Karpas-422 (cell line): Measurements from ENCODE around the gene TRIM74. TPM values are rescaled to one million over a fixed set of nuclear protein-coding genes. Genes with fewer than 3 reads are reported as not detected.
"Not testable (repeated sequence)": the region's sequence is repeated elsewhere in the genome, so short reads cannot be mapped to it uniquely, and the experiment has no call there.

Experiments
- DNase-seq: peaks from one replicate; pipeline ENCODE4 v3.0.0-alpha.2; 2015
- H2AFZ ChIP-seq: fragments of 200-600 bp; sonication (generic); 2 replicates; pipeline ENCODE4 v1.6.1; 2014; ENCODE audit warnings: antibody characterized with exemption, low read length, mixed read lengths
- H3K27ac ChIP-seq: fragments of 200-600 bp; sonication (generic); 2 replicates; pipeline ENCODE4 v1.5.1; 2014; ENCODE audit warnings: mild to moderate bottlenecking, low read length, moderate library complexity
- H3K27me3 ChIP-seq: fragments of 200-600 bp; sonication (generic); 2 replicates; pipeline ENCODE4 v1.6.1; 2014; ENCODE audit warnings: low read length, mixed read lengths
- H3K36me3 ChIP-seq: fragments of 200-600 bp; sonication (generic); 2 replicates; pipeline ENCODE4 v1.6.1; 2014; ENCODE audit warnings: low read length, mixed read lengths; ENCODE audit not compliant: insufficient read depth
- H3K4me1 ChIP-seq: fragments of 200-600 bp; sonication (generic); 2 replicates; pipeline ENCODE4 v1.6.1; 2014; ENCODE audit warnings: mild to moderate bottlenecking, low read length, mixed read lengths
- H3K4me2 ChIP-seq: fragments of 200-600 bp; sonication (generic); 2 replicates; pipeline ENCODE4 v1.6.1; 2014; ENCODE audit warnings: low read length, low read depth, mild to moderate bottlenecking; ENCODE audit not compliant: poor library complexity, severe bottlenecking
- H3K4me3 ChIP-seq: fragments of 200-600 bp; sonication (generic); 2 replicates; pipeline ENCODE4 v1.5.1; 2014; ENCODE audit warnings: mild to moderate bottlenecking, antibody characterized with exemption, low read length, mixed read lengths
- H3K79me2 ChIP-seq: fragments of 200-600 bp; sonication (generic); 2 replicates; pipeline ENCODE4 v1.6.1; 2014; ENCODE audit warnings: mild to moderate bottlenecking, low read length, mixed read lengths
- H3K9ac ChIP-seq: fragments of 200-600 bp; sonication (generic); 2 replicates; pipeline ENCODE4 v1.6.0; 2014; ENCODE audit warnings: low read length
- H3K9me2 ChIP-seq: fragments of 200-600 bp; sonication (generic), shearing (Covaris generic); replicated peaks from 2 replicates; pipeline ENCODE4 v1.6.0; 2014; ENCODE audit warnings: mild to moderate bottlenecking, low read length, moderate library complexity; ENCODE audit not compliant: insufficient read depth
- H3K9me3 ChIP-seq: fragments of 300-700, 200-600 bp; sonication (generic); 2 replicates; pipeline ENCODE4 v1.6.1; 2014; ENCODE audit warnings: low read length, mixed read lengths
- H4K20me1 ChIP-seq: fragments of 200-600 bp; sonication (generic); 2 replicates; pipeline ENCODE4 v1.6.1; 2014; ENCODE audit warnings: mild to moderate bottlenecking, antibody characterized with exemption, low read length, low read depth; ENCODE audit not compliant: insufficient read depth
- total RNA-seq: library from RNA; depleted of rRNA; stranded (reverse); fragments of >200 nt; shearing (Covaris generic); gene quantifications from 2 replicates; pipeline ENCODE4 v1.2.3, GENCODE V29; 2014; ENCODE audit warnings: low replicate concordance; rRNA removed

TRIM74 gene
- not detected in 2 replicates for total RNA-seq

DNA sequence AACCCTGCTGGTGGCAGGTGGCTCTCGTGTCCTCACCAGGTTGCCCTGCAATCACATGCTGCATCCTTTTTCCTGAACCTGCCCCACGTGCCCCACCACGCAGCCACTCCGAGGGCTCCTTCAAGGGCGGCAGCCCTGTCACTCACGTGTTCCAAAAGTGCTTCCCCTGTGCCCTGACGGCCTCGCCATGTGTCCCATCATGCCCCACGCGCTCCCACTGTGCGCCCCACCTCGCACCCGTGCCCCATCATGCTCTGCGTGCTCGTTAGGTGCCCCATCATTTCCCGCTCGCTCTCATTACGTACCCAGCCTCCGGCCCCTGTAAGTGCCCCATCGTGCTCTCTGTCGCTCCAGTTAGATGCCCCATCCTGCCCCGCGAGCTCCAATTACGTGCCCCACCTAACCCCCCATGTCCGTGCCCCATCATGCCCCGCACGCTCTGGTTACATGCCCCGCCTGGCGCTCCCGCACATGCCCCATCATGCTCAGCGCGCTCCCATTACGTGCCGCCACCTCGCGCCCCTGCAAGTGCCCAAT, at the start of gene TRIM74:
Gene TRIM74, minus strand, starts transcription at position 487 of the 537 bp plus-strand sequence. CDS start 3,309 bp downstream, outside the sequence.
- H4K20me1 ChIP-seq, H3K27me3 ChIP-seq, H2AFZ ChIP-seq, H3K9me3 ChIP-seq, H3K79me2 ChIP-seq, H3K36me3 ChIP-seq, DNase-seq, H3K9me2 ChIP-seq, H3K4me2 ChIP-seq, H3K4me3 ChIP-seq, H3K27ac ChIP-seq, H3K9ac ChIP-seq, H3K4me1 ChIP-seq: not testable (repeated sequence)

DNA sequence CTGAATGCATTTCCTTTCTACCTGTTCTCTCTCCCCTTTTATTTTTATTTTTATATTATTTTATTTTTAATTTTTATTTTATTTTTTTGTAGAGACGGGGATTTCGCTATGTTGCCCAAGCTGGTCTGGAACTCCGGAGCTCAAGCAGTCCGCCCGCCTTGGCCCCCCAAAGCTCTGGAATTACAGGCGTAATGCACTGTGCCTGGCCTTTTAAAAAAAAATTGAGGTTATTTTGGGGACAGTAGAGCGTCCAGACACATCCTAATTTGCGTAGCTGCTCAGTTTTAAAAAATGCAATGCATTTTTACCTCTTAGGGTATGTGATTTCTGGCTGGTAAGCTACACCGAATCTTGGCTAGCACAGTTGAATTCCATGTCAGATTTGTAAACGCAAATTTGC, 37.2 kb upstream of the TRIM74 start:
- not testable (repeated sequence) for H3K9me3 ChIP-seq, H2AFZ ChIP-seq, DNase-seq, H3K27me3 ChIP-seq, H3K36me3 ChIP-seq, H3K79me2 ChIP-seq, H4K20me1 ChIP-seq, H3K9me2 ChIP-seq, H3K4me1 ChIP-seq
- Histone ChIP-seq H3K27ac (peak overlapping the region; percentile 76), H3K4me2 (peak overlapping the region; percentile 69), H3K9ac (peak overlapping the region; percentile 61), H3K4me3 (peak overlapping the region; percentile 60)

DNA sequence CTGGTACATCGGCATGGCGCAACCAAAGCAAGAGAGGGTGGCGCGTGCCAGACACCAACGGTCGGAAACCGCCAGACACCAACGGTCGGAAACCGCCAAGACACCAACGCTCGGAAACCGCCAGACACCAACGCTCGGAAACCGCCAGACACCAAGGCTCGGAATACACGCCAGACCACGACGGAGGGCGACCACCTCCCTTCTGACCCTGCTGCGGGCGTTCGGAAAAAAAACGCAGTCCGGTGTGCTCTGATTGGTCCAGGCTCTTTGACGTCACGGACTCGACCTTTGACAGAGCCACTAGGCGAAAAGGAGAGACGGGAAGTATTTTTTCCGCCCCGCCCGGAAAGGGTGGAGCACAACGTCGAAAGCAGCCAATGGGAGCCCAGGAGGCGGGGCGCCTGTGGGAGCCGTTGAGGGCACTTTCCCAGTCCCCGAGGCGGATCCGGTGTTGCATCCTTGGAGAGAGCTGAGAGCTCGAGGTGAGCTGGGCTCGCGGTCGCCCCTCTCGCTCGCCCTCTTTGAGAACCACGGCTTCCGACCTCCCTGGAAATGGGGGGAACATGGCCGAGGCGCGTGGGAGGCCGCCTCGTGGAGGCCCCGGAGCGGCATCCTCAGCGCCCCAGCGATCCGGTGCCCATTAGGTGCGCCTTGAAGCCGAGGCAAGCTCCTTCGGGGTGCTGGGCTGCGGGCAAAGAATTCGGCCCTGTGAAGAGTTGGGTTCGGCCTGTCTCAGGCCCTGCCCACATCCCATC, 36.6 kb upstream of the TRIM74 start:
- not testable (repeated sequence) for H3K9me3 ChIP-seq, H3K27me3 ChIP-seq, H3K79me2 ChIP-seq, H3K9me2 ChIP-seq, H4K20me1 ChIP-seq, H2AFZ ChIP-seq, DNase-seq, H3K36me3 ChIP-seq, H3K4me1 ChIP-seq
- peak overlapping the region; percentile 72 for H3K9ac ChIP-seq
- H3K4me3 ChIP-seq = peak overlapping the region; percentile 68
- peak overlapping the region; percentile 76 for H3K27ac ChIP-seq
- peak overlapping the region; percentile 49 for H3K4me2 ChIP-seq

DNA sequence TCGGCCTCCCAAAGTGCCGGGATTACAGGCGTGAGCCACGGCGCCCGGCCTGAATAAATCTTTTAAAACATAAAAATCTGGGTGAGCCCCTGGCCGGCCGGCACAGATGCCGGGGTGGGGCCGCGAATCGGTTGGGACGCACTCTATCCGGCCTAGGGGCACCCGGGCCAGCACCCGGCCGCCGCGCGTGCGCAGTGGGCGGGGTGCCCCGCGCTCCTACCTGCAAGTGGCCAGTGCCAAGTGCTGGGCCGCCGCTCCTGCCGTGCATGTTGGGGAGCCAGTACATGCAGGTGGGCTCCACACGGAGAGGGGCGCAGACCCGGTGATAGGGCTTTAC, 36.1 kb upstream of the TRIM74 start:
- H3K9ac ChIP-seq = peak overlapping the region; percentile 72
- H3K9me3 ChIP-seq, DNase-seq, H4K20me1 ChIP-seq, H3K27me3 ChIP-seq, H3K4me1 ChIP-seq, H3K36me3 ChIP-seq, H3K9me2 ChIP-seq, H3K79me2 ChIP-seq, H2AFZ ChIP-seq: not testable (repeated sequence)
- peak overlapping the region; percentile 42 for H3K4me2 ChIP-seq
- H3K4me3 ChIP-seq = peak overlapping the region; percentile 68
- 0 out of 2 replicates have a peak overlapping the region, but pooled peaks have one; percentile 49 for H3K27ac ChIP-seq

DNA sequence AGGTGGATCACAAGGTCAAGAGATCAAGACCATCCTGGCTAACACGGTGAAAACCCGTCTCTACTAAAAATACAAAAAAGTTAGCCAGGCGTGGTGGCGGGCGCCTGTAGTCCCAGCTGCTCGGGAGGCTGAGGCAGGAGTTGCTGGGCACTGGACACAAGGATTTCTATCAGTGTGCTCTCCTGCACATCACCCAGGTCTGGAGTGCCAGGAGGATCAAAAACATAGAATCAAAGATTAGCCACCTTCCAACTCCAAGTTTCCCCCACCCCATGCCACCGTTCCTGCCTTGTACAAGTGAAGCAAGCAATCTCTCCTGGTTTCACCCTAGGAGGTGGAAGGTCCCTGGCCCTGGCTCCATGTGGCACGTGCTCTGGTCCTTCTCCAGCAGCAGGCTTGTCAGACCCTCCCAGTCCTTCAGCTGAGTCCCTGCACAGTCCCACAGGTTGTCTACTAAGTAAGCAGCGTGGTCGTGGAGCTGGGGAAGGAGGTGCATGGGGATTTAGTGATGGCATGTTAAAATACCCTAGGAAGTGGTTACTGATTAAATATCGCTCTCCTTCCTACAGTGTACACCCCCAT, 28.7 kb upstream of the TRIM74 start:
- H3K9me2 ChIP-seq, H3K9me3 ChIP-seq, H2AFZ ChIP-seq, H3K27me3 ChIP-seq, H3K4me2 ChIP-seq, H3K9ac ChIP-seq, H3K36me3 ChIP-seq, H4K20me1 ChIP-seq, H3K79me2 ChIP-seq, H3K4me1 ChIP-seq, H3K4me3 ChIP-seq, H3K27ac ChIP-seq, DNase-seq: not testable (repeated sequence)

DNA sequence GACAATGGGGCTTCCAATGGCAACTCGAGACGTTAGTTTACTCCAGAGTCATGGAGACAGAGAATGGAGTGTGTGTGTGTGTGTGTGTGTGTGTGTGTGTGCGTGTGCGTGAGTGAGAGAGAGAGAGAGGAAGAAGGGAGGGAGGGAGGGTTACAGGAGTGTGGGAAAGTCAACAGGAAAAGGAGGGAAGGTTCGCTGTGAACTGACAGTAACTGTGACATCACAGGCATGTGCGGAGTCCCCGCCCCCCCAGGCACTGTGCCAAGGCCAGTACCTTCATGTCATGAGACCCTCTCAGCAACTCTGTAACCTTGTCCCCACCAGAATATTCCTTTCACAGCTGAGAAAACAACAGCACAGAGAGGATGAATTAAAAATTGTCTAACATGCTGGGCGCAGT, 28.2 kb upstream of the TRIM74 start:
- not testable (repeated sequence) for H3K9me2 ChIP-seq, H3K36me3 ChIP-seq, H3K27me3 ChIP-seq, H3K9ac ChIP-seq, H3K9me3 ChIP-seq, H4K20me1 ChIP-seq, DNase-seq, H3K4me1 ChIP-seq, H3K27ac ChIP-seq, H3K4me3 ChIP-seq, H3K4me2 ChIP-seq, H3K79me2 ChIP-seq, H2AFZ ChIP-seq

DNA sequence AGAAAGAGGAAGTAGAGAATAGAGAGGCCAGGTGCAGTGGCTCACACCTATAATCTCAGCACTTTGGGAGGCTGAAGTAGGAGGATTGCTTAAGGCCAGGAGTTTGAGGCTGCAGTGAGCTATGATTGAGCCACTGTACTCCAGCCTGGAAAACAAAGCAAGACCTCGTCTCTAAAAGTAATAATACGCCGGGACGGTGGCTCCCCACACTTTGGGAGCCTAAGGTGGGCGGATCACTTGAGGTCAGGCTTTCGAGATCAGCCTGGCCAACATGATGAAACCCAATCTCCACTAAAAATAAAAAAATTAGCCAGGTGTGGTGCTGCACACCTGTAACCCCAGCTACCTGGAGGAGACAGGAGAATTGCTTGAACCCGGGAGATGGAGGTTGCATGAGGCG, 26.2 kb upstream of the TRIM74 start:
- DNase-seq, H4K20me1 ChIP-seq, H3K9me3 ChIP-seq, H3K27ac ChIP-seq, H3K4me2 ChIP-seq, H3K79me2 ChIP-seq, H3K4me3 ChIP-seq, H3K9ac ChIP-seq, H3K27me3 ChIP-seq, H3K4me1 ChIP-seq, H2AFZ ChIP-seq, H3K9me2 ChIP-seq, H3K36me3 ChIP-seq: not testable (repeated sequence)

DNA sequence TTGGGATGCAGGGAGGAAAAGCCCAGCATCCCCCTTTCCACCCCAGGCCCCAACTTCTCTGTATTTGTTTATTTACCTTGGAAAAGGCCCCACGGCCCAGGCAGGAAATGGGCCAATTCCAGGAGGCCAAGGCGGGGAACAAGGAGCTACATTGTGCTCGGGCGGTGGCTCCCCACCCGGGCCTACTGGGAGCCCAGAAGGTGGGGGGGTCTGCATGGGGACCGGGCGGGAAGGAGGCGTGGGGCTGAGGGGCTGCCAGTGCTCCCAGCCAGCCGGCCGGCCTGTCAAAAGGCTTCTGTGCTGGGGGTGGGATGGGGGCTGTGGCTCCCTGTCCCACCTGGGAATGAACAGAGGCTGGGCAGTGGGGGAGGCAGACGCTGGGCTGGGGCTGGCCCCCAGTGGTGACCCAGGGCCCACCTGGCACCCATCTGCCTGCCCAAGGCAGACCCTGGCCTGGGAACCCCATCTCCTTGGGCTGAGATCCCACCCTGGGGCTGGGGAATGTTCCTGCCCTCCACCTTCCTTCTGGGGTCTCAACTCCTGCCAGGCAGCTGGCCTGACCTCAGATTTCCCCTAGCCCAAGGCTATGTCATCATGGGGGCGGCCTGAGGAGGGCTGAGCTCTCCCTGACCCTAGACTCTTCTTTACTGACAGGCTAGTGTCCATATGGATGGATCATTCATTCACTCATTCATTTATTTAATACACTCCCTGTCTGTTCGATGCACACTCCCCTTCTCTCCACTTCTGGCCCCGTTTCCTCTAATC, 21.1 kb upstream of the TRIM74 start:
- H3K9me3 ChIP-seq, H3K4me1 ChIP-seq, H3K9me2 ChIP-seq, H2AFZ ChIP-seq, H3K4me3 ChIP-seq, DNase-seq, H3K36me3 ChIP-seq, H3K79me2 ChIP-seq, H3K9ac ChIP-seq, H3K27ac ChIP-seq, H4K20me1 ChIP-seq, H3K27me3 ChIP-seq, H3K4me2 ChIP-seq: not testable (repeated sequence)
